Gastroesophageal sphincter (tissue), 4 donors: Measurements from ENCODE around the gene TEX14. TPM values are rescaled to one million over a fixed set of nuclear protein-coding genes. Genes with fewer than 3 reads are reported as not detected.
"Not testable (repeated sequence)": the region's sequence is repeated elsewhere in the genome, so short reads cannot be mapped to it uniquely, and the experiment has no call there.

ENCODE experiments used
- ATAC-seq: fragments of 150-250 bp; one replicate; pipeline ENCODE4 v1.9.1; 2016; ENCODE audit warnings: mild to moderate bottlenecking, moderate library complexity
- H3K27ac ChIP-seq, 4 donors: fragments of 200-600 bp; sonication (generic) in 3 of 4; 1 replicate in 3 of 4; 2 replicates in 1 of 4; pipeline ENCODE4 v1.5.1; 2016 to 2019
- H3K27me3 ChIP-seq: fragments of 200-600 bp; sonication (generic); one replicate; pipeline ENCODE4 v1.5.1; 2019
- H3K36me3 ChIP-seq, 2 donors: fragments of 200-600 bp; sonication (generic); one replicate each; pipeline ENCODE4 v1.5.1; 2019; ENCODE audit warnings: control low read depth in 1 of 2
- H3K4me1 ChIP-seq, 3 donors: fragments of 200-600 bp; sonication (generic); 1 replicate in 2 of 3; 2 replicates in 1 of 3; pipeline ENCODE4 v1.5.1; 2016 to 2019; ENCODE audit warnings: control low read depth in 2 of 3
- H3K4me3 ChIP-seq, 2 donors: fragments of 200-600 bp; sonication (generic); one replicate each; pipeline ENCODE4 v1.5.1; 2019; ENCODE audit warnings: mild to moderate bottlenecking in 1 of 2, moderate library complexity in 1 of 2
- H3K9me3 ChIP-seq, 3 donors: fragments of 200-600 bp; sonication (generic); one replicate each; pipeline ENCODE4 v1.5.1; 2017 to 2019; ENCODE audit warnings: control low read depth in 2 of 3
- EP300 ChIP-seq: sonication (generic); formaldehyde crosslinking; IDR thresholded peaks from one replicate; pipeline ENCODE4 v1.6.1; 2017; ENCODE audit warnings: antibody characterized with exemption, mild to moderate bottlenecking
- POLR2A ChIP-seq, 2 donors: fragments of 450-650 bp; IDR thresholded peaks; one replicate each; pipeline ENCODE4 v1.6.1; 2017; ENCODE audit warnings: antibody characterized with exemption in 2 of 2, mild to moderate bottlenecking in 2 of 2, moderate library complexity in 1 of 2
- POLR2AphosphoS5 ChIP-seq: sonication (generic); formaldehyde crosslinking; IDR thresholded peaks from one replicate; pipeline ENCODE4 v1.6.1; 2017; ENCODE audit warnings: antibody characterized with exemption
- WGBS, 2 donors: methylation state at CpG; one replicate each; pipeline ENCODE4 v1.1.5; 2018; ENCODE audit warnings: low coverage in 1 of 2; 5-methylcytosine and 5-hydroxymethylcytosine counted together
- total RNA-seq, 4 donors: library from RNA; depleted of rRNA; stranded (reverse); fragments of >200 nt; gene quantifications; one replicate each; pipeline ENCODE4 v1.1.0, GENCODE V29; 2016
- TF ChIP-seq, protein P1 (sequence below), 4 experiments: fragments of 200-600 bp in 2 of 4; fragments of 450-650 bp in 2 of 4; sonication (generic) in 1 of 4; IDR thresholded peaks; one replicate each; pipeline ENCODE4 v1.5.1; 2017 to 2019; ENCODE audit warnings: antibody characterized with exemption in 4 of 4, mild to moderate bottlenecking in 2 of 4, moderate library complexity in 2 of 4

The TEX14 gene
- total RNA-seq, 4 donors from 2014 or later: 0.05 to 0.78 (median 0.11) TPM

- Histone ChIP-seq H3K4me1 (no peaks in the 10 kb centered on the region), H3K36me3 (no peaks in the 10 kb centered on the region), H3K27ac (no peak overlapping the region), H3K9me3 (no peaks in the 10 kb centered on the region), H3K27me3 (no peaks in the 10 kb centered on the region), H3K4me3 (no peak overlapping the region)
- 57 to 67% methylated on average over 1 of the region's 1 CpG for WGBS, 2 donors
- TF ChIP-seq POLR2AphosphoS5: no peak
- TF ChIP-seq, protein P1, sequence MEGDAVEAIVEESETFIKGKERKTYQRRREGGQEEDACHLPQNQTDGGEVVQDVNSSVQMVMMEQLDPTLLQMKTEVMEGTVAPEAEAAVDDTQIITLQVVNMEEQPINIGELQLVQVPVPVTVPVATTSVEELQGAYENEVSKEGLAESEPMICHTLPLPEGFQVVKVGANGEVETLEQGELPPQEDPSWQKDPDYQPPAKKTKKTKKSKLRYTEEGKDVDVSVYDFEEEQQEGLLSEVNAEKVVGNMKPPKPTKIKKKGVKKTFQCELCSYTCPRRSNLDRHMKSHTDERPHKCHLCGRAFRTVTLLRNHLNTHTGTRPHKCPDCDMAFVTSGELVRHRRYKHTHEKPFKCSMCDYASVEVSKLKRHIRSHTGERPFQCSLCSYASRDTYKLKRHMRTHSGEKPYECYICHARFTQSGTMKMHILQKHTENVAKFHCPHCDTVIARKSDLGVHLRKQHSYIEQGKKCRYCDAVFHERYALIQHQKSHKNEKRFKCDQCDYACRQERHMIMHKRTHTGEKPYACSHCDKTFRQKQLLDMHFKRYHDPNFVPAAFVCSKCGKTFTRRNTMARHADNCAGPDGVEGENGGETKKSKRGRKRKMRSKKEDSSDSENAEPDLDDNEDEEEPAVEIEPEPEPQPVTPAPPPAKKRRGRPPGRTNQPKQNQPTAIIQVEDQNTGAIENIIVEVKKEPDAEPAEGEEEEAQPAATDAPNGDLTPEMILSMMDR (IDR thresholded peaks at IDR 0.05): no peak
- no peak for TF ChIP-seq POLR2A (IDR thresholded peaks at IDR 0.05)
- no peak for TF ChIP-seq EP300
- no peak for ATAC-seq
Observed at GRCh38 chr17:58564971-58565370, 126.9 kb downstream of the TEX14 start.

DNA sequence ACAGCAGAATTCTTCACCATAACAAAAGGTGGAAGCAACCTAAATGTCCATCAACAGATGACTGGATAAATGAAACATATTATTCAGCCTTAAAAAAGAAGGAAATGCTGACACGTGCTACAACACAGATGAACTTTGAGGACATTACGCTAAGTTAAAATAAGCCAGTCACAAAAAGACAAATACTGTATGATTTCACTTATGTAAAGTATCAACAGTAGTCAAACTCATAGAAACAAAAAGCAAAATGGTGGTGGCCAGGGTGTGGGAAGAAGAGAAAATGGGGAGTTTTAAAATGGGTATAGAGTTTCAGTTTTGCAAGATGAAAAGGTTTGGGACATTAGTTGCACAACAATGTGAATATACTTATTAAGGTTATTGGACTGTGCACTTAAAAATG, 127.6 kb downstream of the TEX14 start:
- 59 to 79% methylated on average over 2 of the region's 2 CpGs for WGBS, 2 donors
- Histone ChIP-seq H3K9me3 (no peaks in the 10 kb centered on the region), H3K4me1 (no peaks in the 10 kb centered on the region), H3K4me3 (no peak overlapping the region), H3K27ac (no peak overlapping the region), H3K27me3 (no peaks in the 10 kb centered on the region), H3K36me3 (no peaks in the 10 kb centered on the region)
- TF ChIP-seq, protein P1 (IDR thresholded peaks at IDR 0.05): no peak
- TF ChIP-seq POLR2A (IDR thresholded peaks at IDR 0.05) (no peak), EP300 (no peak), POLR2AphosphoS5 (no peak)
- no peak for ATAC-seq

GRCh38 chr17:58560511-58560910, 131.3 kb downstream of the TEX14 start:
- WGBS, 2 donors: 50 to 77% methylated on average over 1 of the region's 1 CpG
- H3K27me3 ChIP-seq: no peaks in the 10 kb centered on the region
- no peaks in the 10 kb centered on the region for H3K4me1 ChIP-seq
- no peaks in the 10 kb centered on the region for H3K36me3 ChIP-seq
- no peak overlapping the region for H3K4me3 ChIP-seq
- no peak overlapping the region for H3K27ac ChIP-seq
- H3K9me3 ChIP-seq: no peaks in the 10 kb centered on the region
- no peak for ATAC-seq
- TF ChIP-seq, protein P1 (IDR thresholded peaks at IDR 0.05): no peak
- no peak for TF ChIP-seq EP300
- no peak for TF ChIP-seq POLR2AphosphoS5
- TF ChIP-seq POLR2A (IDR thresholded peaks at IDR 0.05): no peak

DNA sequence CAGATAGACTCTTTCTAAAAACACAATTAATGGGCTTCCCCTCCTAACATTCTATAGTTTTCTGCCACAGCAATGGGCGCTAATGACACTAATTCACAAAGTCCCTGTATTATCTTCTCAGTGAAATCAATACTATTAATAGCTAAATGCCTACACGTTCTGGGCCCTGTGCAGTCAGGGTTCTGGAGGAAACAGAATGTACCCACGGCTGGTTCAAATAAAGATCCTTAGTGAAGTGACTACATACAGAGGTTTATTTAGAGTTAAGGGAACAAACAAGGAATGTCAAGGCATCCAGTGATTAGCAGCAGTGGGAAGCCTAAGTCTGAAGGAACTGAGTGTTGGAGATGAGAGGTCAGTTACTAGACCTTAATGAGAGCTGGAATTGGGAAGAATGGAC, 133.9 kb downstream of the TEX14 start:
- Histone ChIP-seq H3K4me3 (no peak overlapping the region), H3K36me3 (no peaks in the 10 kb centered on the region), H3K4me1 (no peaks in the 10 kb centered on the region), H3K27me3 (no peaks in the 10 kb centered on the region), H3K9me3 (no peaks in the 10 kb centered on the region), H3K27ac (no peak overlapping the region)
- 62 to 78% methylated on average over 3 of the region's 3 CpGs for WGBS, 2 donors
- TF ChIP-seq, protein P1 (IDR thresholded peaks at IDR 0.05): no peak
- TF ChIP-seq POLR2A (IDR thresholded peaks at IDR 0.05) (no peak), POLR2AphosphoS5 (no peak), EP300 (no peak)
- ATAC-seq: no peak

DNA sequence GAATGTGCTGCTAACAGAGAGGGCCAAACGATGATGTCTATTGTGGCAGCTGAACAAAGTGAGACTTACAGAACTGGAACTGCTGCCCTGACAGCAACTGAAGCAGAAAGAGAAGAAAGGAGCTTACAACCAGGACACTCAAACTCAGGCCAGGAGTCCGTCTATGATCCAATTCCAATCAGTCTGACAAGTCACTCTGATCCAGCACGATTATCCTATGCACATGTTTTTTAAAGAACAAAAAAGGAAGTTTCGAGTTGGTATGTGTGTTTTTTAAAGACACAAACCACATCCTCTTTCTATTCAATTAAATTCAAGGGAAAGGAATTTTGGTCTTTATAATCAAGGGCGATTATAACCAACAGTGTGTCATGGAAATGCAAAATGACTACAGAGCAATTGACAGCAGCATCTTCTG, 135.0 kb downstream of the TEX14 start:
- Histone ChIP-seq H3K27ac (no peak overlapping the region), H3K9me3 (no peaks in the 10 kb centered on the region), H3K4me3 (no peak overlapping the region), H3K27me3 (no peaks in the 10 kb centered on the region), H3K36me3 (no peaks in the 10 kb centered on the region), H3K4me1 (no peaks in the 10 kb centered on the region)
- TF ChIP-seq, protein P1 (IDR thresholded peaks at IDR 0.05): no peak
- TF ChIP-seq EP300 (no peak), POLR2A (IDR thresholded peaks at IDR 0.05) (no peak), POLR2AphosphoS5 (no peak)
- WGBS, 2 donors: 29 to 77% methylated on average over 4 to 5 of the region's 5 CpGs
- no peak for ATAC-seq

- H3K9me3 ChIP-seq, H3K4me1 ChIP-seq, H3K27ac ChIP-seq, H3K36me3 ChIP-seq, ATAC-seq, H3K27me3 ChIP-seq, H3K4me3 ChIP-seq: not testable (repeated sequence)
- 81% methylated on average over 3 of the region's 3 CpGs; no CpG with 5 or more reads in 1 of the 2 donors for WGBS, 2 donors
Observed at GRCh38 chr17:58555109-58555508, 136.7 kb downstream of the TEX14 start.
